Measurements from ENCODE around the gene TAPT1. TPM values are rescaled to one million over a fixed set of nuclear protein-coding genes. Genes with fewer than 3 reads are reported as not detected.
"Not testable (repeated sequence)": the region's sequence is repeated elsewhere in the genome, so short reads cannot be mapped to it uniquely, and the experiment has no call there.

The TAPT1 gene, protein sequence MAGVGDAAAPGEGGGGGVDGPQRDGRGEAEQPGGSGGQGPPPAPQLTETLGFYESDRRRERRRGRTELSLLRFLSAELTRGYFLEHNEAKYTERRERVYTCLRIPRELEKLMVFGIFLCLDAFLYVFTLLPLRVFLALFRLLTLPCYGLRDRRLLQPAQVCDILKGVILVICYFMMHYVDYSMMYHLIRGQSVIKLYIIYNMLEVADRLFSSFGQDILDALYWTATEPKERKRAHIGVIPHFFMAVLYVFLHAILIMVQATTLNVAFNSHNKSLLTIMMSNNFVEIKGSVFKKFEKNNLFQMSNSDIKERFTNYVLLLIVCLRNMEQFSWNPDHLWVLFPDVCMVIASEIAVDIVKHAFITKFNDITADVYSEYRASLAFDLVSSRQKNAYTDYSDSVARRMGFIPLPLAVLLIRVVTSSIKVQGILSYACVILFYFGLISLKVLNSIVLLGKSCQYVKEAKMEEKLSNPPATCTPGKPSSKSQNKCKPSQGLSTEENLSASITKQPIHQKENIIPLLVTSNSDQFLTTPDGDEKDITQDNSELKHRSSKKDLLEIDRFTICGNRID
- total RNA-seq (10 to 100 TPM; 41.1 to 77.9 (median 50.3) TPM), total RNA-seq (27.0 to 71.4 (median 56.4) reads per million in 29 experiments)
- total RNA-seq (2013), result 53.6 TPM

DNA sequence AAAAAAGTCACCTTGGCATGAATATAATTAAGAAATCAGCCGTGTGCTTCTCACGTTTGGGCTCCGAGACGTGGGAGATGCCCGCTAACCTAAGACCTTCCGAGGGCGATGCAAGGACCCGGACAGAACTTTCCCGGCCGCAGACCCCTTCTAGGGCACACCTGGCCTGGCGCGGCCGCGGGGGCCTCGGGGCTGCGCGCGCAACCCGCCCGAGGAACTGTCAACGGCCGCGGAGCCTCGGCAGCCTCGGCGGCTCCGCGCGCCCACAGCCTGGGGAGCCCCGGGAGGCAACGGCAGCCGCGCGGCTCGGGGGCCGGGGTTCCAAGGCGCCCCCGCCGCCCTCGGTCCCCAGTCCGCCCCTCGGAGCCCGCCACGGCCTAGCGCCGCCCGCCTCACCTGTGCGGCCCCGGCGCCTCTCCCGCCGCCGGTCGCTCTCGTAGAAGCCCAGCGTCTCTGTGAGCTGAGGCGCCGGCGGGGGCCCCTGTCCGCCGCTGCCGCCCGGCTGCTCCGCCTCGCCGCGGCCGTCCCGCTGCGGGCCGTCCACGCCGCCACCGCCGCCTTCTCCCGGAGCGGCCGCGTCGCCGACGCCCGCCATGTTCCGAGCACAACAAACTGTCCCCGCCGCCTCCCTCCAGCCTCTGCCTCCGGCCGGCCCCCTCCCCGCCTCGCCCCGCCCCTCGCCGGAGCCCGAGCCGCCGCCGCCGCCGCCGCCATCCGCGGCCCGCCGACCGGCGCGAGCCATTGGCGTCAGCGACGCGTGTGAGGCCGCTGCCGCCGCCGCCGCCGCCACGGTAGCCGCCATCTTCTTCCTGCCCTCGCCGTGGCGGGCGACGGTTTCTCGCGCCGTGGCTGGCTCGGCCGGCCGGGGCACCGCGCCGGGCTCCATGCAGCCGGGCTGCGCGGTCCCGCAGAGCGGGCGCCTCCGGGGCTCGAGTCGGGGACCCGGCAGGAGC, at the start of gene TAPT1:
Gene TAPT1 (minus strand): TSS at position 609 of the 953 bp plus-strand sequence. CDS start 14 bp downstream, at position 595.
- peaks cover 55 to 56% (median 56%) of the 10 kb centered on the region in 3 donors for H3K4me1 Mint-ChIP-seq
- under 1% methylated on average over 143 of the region's 143 CpGs for WGBS (ENCODE audit: insufficient coverage)
- H3K36me3 ChIP-seq (ENCODE audit: control insufficient read depth in 2 of 2, extremely low read depth in 1 of 2, insufficient read depth in 1 of 2, low read length in 1 of 2), result no peaks in the 10 kb centered on the region
- no peaks in the 10 kb centered on the region for H3K9me3 Mint-ChIP-seq
- H3K4me3 Mint-ChIP-seq, result peak within 1 kb of the TSS; percentile 92 to 96 (median 94)
- H3K36me3 Mint-ChIP-seq, result no peaks in the 10 kb centered on the region
- peak within 1 kb of the TSS; percentile 78 for H3K27ac ChIP-seq (ENCODE audit: low read length)
- DNase-seq, result peak; percentile 23 to 85 (median 55)
- ATAC-seq (replicated peaks in 1 of 4), result peak; percentile 74 to 79 (median 76)
- peak within 1 kb of the TSS; percentile 69 to 88 for H3K4me3 ChIP-seq (ENCODE audit: control insufficient read depth in 1 of 2, extremely low read depth in 1 of 2, low read length in 1 of 2)
- ChIA-PET POLR2A (interaction anchor here in 1 of 2 donors (0.8 kb wide), 1 partner anchor 12 kb away, joined by 3 read pairs; no protein-coding TSS in a partner anchor), CTCF (interaction anchor here (0.7 to 3.3 kb wide), 3 partner anchors 21 to 38 kb away, joined by 3 to 18 read pairs (median 6); no protein-coding TSS in a partner anchor)
- no peaks in the 10 kb centered on the region for H3K27me3 Mint-ChIP-seq
- peak within 1 kb of the TSS; percentile 96 to 97 for H3K27ac Mint-ChIP-seq
- H3K9me3 ChIP-seq, result no peaks in the 10 kb centered on the region
- peaks cover 21 to 25% of the 10 kb centered on the region in 2 experiments for H3K4me1 ChIP-seq (ENCODE audit: control insufficient read depth in 1 of 2, extremely low read depth in 1 of 2, insufficient read depth in 2 of 2, low read length in 2 of 2)
- no peaks in the 10 kb centered on the region for H3K27me3 ChIP-seq (replicated peaks in 1 of 2; ENCODE audit: control insufficient read depth in 2 of 2, extremely low read depth in 1 of 2, insufficient read depth in 2 of 2, low read length in 1 of 2)

DNA sequence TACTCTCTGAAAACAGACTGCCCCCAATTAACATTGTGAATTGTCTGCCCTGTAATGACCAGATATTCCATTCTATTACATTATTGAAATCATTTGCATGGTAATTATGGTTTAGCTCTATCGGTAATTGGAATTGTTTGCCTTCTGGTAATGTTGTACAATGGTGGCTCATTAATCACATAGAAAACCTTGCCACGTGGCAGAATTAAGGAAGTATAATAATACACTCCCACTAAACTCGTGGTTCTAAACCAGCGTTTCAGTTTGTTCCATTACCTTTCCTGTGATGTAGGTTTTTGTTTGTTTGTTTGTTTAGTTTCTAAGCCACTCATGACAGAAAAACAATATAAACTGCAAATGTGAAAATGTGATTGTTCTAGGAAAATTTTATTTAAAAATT, 45.1 kb upstream of the TAPT1 start:
- no peak for ATAC-seq (replicated peaks in 1 of 4)
- H3K4me3 ChIP-seq (ENCODE audit: control insufficient read depth in 1 of 2, extremely low read depth in 1 of 2, low read length in 1 of 2), result no peak overlapping the region
- POLR2A ChIA-PET, result no interaction called here

DNA sequence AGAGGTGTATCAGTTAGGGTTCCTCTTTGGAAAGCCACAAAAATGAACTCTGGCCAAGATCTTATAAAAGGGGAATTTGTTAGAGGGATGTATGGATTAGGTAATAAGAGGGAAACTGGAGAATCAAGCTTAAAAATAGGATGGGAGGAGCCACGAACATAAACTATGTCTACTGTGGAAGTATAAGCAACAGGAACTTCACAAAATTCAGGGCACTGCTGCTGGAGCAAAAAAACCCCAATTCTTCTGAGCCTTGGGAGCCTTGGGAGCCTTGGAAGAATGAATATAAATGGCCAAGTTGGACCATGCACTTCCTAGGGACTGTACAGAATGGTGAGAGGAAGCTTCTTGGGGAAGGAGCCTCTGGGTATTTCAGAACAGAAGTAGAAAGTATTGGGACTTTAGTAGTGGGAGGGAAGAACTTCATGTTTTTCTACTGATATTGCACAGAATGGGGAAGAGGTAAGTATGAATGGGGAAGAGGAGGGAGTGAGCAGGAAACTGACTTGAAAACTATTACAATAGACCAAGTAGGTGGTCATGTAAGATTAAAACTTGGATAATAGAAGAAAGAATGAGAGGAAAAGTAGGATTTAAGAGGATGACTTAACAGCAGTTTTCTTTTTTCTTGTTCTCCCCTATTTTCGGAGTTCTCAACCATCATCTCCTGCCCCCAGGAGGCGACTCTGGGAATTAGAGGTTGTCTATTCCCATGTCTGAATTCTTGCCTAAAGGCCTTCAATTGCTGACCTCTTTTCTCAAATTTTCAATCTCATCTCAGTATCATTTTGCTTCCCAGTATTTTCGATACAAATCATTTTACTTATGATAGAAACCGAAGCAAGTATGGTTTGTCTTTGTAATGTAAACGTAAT, 44.4 kb upstream of the TAPT1 start:
- Histone ChIP-seq H3K9me3 (no peaks in the 10 kb centered on the region), H3K36me3 (ENCODE audit: control insufficient read depth in 2 of 2, extremely low read depth in 1 of 2, insufficient read depth in 1 of 2, low read length in 1 of 2) (no peaks in the 10 kb centered on the region), H3K4me3 (ENCODE audit: control insufficient read depth in 1 of 2, extremely low read depth in 1 of 2, low read length in 1 of 2) (no peak overlapping the region), H3K4me1 (ENCODE audit: control insufficient read depth in 1 of 2, extremely low read depth in 1 of 2, insufficient read depth in 2 of 2, low read length in 2 of 2) (no peaks in the 10 kb centered on the region), H3K27ac (ENCODE audit: low read length) (no peak overlapping the region), H3K27me3 (replicated peaks in 1 of 2; ENCODE audit: control insufficient read depth in 2 of 2, extremely low read depth in 1 of 2, insufficient read depth in 2 of 2, low read length in 1 of 2) (no peaks in the 10 kb centered on the region)
- ATAC-seq (replicated peaks in 1 of 4) (no peak), DNase-seq (no peak)
- 40% methylated on average over 1 of the region's 6 CpGs for WGBS (ENCODE audit: insufficient coverage)
- H3K27me3 Mint-ChIP-seq, result peaks cover 0 to 7% of the 10 kb centered on the region in 2 donors
- POLR2A ChIA-PET, result no interaction called here
- H3K4me1 Mint-ChIP-seq, result peaks cover 0 to 4% (median 4%) of the 10 kb centered on the region in 3 donors
- CTCF ChIA-PET, result no interaction called here
- H3K4me3 Mint-ChIP-seq, result no peak overlapping the region
- H3K9me3 Mint-ChIP-seq, result no peaks in the 10 kb centered on the region
- no peak overlapping the region for H3K27ac Mint-ChIP-seq
- H3K36me3 Mint-ChIP-seq, result no peaks in the 10 kb centered on the region

More for the DNA sequence above, 45.1 kb upstream of the TAPT1 start:
- no peak overlapping the region for H3K27ac ChIP-seq (ENCODE audit: low read length)
- Mint-ChIP-seq H3K27ac (no peak overlapping the region), H3K9me3 (peaks cover 0 to 4% (median under 1%) of the 10 kb centered on the region in 3 donors), H3K36me3 (peaks cover 2% of the 10 kb centered on the region), H3K4me1 (peaks cover 0 to 4% (median 4%) of the 10 kb centered on the region in 3 donors), H3K27me3 (peaks cover 3 to 12% of the 10 kb centered on the region in 2 donors), H3K4me3 (no peak overlapping the region)
- no CpG with 5 or more reads among the region's 4 CpGs for WGBS (ENCODE audit: insufficient coverage)
- CTCF ChIA-PET, result no interaction called here
- no peaks in the 10 kb centered on the region for H3K9me3 ChIP-seq
- no peak for DNase-seq
- H3K4me1 ChIP-seq (ENCODE audit: control insufficient read depth in 1 of 2, extremely low read depth in 1 of 2, insufficient read depth in 2 of 2, low read length in 2 of 2), result no peaks in the 10 kb centered on the region
- H3K36me3 ChIP-seq (ENCODE audit: control insufficient read depth in 2 of 2, extremely low read depth in 1 of 2, insufficient read depth in 1 of 2, low read length in 1 of 2), result no peaks in the 10 kb centered on the region
- no peaks in the 10 kb centered on the region for H3K27me3 ChIP-seq (replicated peaks in 1 of 2; ENCODE audit: control insufficient read depth in 2 of 2, extremely low read depth in 1 of 2, insufficient read depth in 2 of 2, low read length in 1 of 2)

DNA sequence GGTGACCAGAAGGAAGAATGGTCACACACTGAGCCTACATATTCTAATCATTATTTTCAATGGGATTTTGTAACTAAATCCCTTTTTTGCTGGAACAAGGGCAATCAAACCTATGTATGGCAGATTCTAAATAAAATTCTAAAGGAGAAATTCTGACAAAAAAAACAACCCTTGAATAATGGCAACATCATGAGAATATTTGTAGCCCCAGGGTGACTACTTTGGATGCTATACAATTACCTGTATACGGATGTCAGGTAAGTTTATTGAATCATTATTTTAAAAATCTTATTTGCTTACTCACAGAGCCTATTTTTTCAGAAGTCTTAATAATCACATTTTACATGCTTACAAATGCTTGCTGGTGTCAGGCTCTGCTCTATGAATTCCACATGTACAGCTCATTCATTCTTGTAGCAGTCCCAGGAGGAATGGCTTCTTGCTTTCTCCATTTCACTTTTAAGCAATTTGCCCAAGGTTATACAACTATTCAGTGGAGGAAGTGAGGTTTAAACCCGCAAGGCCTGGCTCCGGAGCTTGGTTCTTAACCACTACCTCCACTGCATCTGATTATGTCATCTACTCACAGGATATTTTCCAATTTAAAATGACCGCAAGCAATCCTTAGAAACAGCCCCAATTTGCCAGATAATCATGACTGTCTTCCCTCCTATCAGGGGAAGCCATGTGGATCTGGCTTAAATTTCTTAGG, 43.6 kb upstream of the TAPT1 start:
- H3K27me3 Mint-ChIP-seq; POLR2A ChIA-PET; ATAC-seq (replicated peaks in 1 of 4); H3K4me3 ChIP-seq (ENCODE audit: control insufficient read depth in 1 of 2, extremely low read depth in 1 of 2, low read length in 1 of 2); H3K27ac Mint-ChIP-seq; H3K27me3 ChIP-seq (replicated peaks in 1 of 2; ENCODE audit: control insufficient read depth in 2 of 2, extremely low read depth in 1 of 2, insufficient read depth in 2 of 2, low read length in 1 of 2); H3K9me3 ChIP-seq; H3K27ac ChIP-seq (ENCODE audit: low read length); H3K9me3 Mint-ChIP-seq; H3K4me3 Mint-ChIP-seq; H3K36me3 ChIP-seq (ENCODE audit: control insufficient read depth in 2 of 2, extremely low read depth in 1 of 2, insufficient read depth in 1 of 2, low read length in 1 of 2); H3K36me3 Mint-ChIP-seq; CTCF ChIA-PET; H3K4me1 Mint-ChIP-seq; H3K4me1 ChIP-seq (ENCODE audit: control insufficient read depth in 1 of 2, extremely low read depth in 1 of 2, insufficient read depth in 2 of 2, low read length in 2 of 2): not testable (repeated sequence)
- peak in 1 of 35 experiments; percentile 8 for DNase-seq
- WGBS (ENCODE audit: insufficient coverage), result no CpG with 5 or more reads among the region's 4 CpGs

DNA sequence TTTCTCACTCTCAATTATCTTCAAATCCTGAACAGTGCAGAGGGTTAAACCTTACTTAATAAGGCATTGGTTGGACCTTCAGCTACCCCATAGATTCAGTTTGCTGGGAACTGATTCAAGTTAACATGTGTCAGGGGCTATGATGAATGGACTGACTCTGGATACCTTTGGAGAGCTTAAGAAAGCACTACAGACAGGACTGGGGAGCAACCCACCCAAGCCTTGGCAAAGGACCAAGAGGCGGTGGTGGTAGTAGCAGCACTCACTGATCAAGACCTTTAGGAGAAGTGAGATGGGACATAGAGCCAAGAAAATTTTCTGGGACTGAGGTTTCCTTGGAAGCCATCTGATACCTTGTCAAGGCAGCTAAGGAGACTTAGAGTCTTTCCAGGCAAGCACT, 43.0 kb upstream of the TAPT1 start:
- ATAC-seq (replicated peaks in 1 of 4) (no peak), DNase-seq (no peak)
- POLR2A ChIA-PET, result no interaction called here
- no peak overlapping the region for H3K27ac Mint-ChIP-seq
- H3K4me3 ChIP-seq (ENCODE audit: control insufficient read depth in 1 of 2, extremely low read depth in 1 of 2, low read length in 1 of 2), result no peak overlapping the region
- WGBS (ENCODE audit: insufficient coverage), result 83% methylated on average over 1 of the region's 1 CpG
- H3K4me3 Mint-ChIP-seq, result no peak overlapping the region
- H3K27me3 Mint-ChIP-seq, result peaks cover 0 to 7% of the 10 kb centered on the region in 2 donors
- H3K36me3 ChIP-seq (ENCODE audit: control insufficient read depth in 2 of 2, extremely low read depth in 1 of 2, insufficient read depth in 1 of 2, low read length in 1 of 2), result no peaks in the 10 kb centered on the region
- H3K4me1 ChIP-seq (ENCODE audit: control insufficient read depth in 1 of 2, extremely low read depth in 1 of 2, insufficient read depth in 2 of 2, low read length in 2 of 2), result no peaks in the 10 kb centered on the region
- no peaks in the 10 kb centered on the region for H3K9me3 ChIP-seq
- CTCF ChIA-PET, result no interaction called here
- H3K27me3 ChIP-seq (replicated peaks in 1 of 2; ENCODE audit: control insufficient read depth in 2 of 2, extremely low read depth in 1 of 2, insufficient read depth in 2 of 2, low read length in 1 of 2), result no peaks in the 10 kb centered on the region
- H3K36me3 Mint-ChIP-seq, result no peaks in the 10 kb centered on the region
- no peaks in the 10 kb centered on the region for H3K9me3 Mint-ChIP-seq
- peaks cover 0 to 6% (median 4%) of the 10 kb centered on the region in 3 donors for H3K4me1 Mint-ChIP-seq
- no peak overlapping the region for H3K27ac ChIP-seq (ENCODE audit: low read length)
